Psoas muscle (tissue), 8 donors: ENCODE measurements around the gene PRSS50. TPM values are rescaled to one million over a fixed set of nuclear protein-coding genes. Genes with fewer than 3 reads are reported as not detected.

Experiments
- ATAC-seq, 4 donors: fragments of 200-7000 bp; cut with Tn5 transposase; one replicate each; pipeline ENCODE4 v1.9.1; 2020; ENCODE audit warnings: moderate library complexity in 3 of 4, mild to moderate bottlenecking in 2 of 4
- DNase-seq, 2 donors: peaks; one replicate each; pipeline ENCODE4 v3.0.0-alpha.2; 2020
- H3K27ac ChIP-seq: fragments of 200-600 bp; one replicate; pipeline ENCODE4 v1.8.0; 2022
- H3K27me3 ChIP-seq, 3 donors: fragments of 200-600 bp in 1 of 3; one replicate each; pipeline versions ENCODE4 v1.6.1 to v1.8.0; 2013 to 2022; ENCODE audit warnings: low read length in 2 of 3, mild to moderate bottlenecking in 2 of 3, moderate library complexity in 1 of 3; ENCODE audit not compliant: insufficient read depth in 3 of 3
- H3K36me3 ChIP-seq, 2 donors: fragments of 200-600 bp in 1 of 2; one replicate each; pipeline versions ENCODE4 v1.6.1 to v1.8.0; 2013 to 2022; ENCODE audit warnings: low read depth in 1 of 2, mild to moderate bottlenecking in 1 of 2, moderate library complexity in 1 of 2; ENCODE audit not compliant: insufficient read depth in 1 of 2
- H3K4me1 ChIP-seq: fragments of 200-600 bp; one replicate; pipeline ENCODE4 v1.8.0; 2022
- H3K4me3 ChIP-seq: fragments of 200-600 bp; one replicate; pipeline ENCODE4 v1.8.0; 2022; ENCODE audit warnings: mild to moderate bottlenecking
- H3K9me3 ChIP-seq: fragments of 200-600 bp; one replicate; pipeline ENCODE4 v1.8.0; 2022
- WGBS, 3 donors: extraction: QIAGEN DNeasy Blood & Tissue Kit; methylation state at CpG; one replicate each; pipeline versions ENCODE4 v1.1.6 to v1.1.7; 2013; 5-methylcytosine and 5-hydroxymethylcytosine counted together
- intact Hi-C, 2 donors: fragments of 100-400 bp; cut with DNase I; formaldehyde crosslinking; loops; one replicate each; pipeline versions ENCODE4 v1.11.0 to v1.14.2; 2022
- polyA plus RNA-seq, 3 donors: library from polyadenylated mRNA; stranded (reverse); fragments of 200-250 nt; gene quantifications; one replicate each; pipeline ENCODE4 v1.2.3, GENCODE V29; 2013
- total RNA-seq, 4 donors: library from RNA; stranded (reverse); fragmentation: NEBNext Ultra II Directional in 2 of 4; extraction: Animal tissue kit (Norgen Biotek cat#: 25700) in 2 of 4; gene quantifications; one replicate each; pipeline versions ENCODE4 v1.2.1 to v1.2.4, GENCODE V29; 2021 to 2023
- TF ChIP-seq, protein P1 (sequence below): fragments of 200-600 bp; IDR thresholded peaks from one replicate; pipeline ENCODE4 v1.8.0; 2022; ENCODE audit warnings: antibody characterized with exemption
- donor health status: healthy with polysubstance abuse.
- donor health status: DM: no; HTN: no; CAD: no; lungs with moderate emphysema.
- donor health status: Bipolar disorder and iron deficiency.
- donor health status: healthy.
- donor health status: DM: yes; HTN: yes; CAD: no.
- donor health status: DM: no; HTN: no; CAD: no.
- donor health status: DM: no; HTN: no; CAD: no.
- donor health status: DM: yes; HTN: yes; CAD: no.

The PRSS50 gene
- total and polyA plus RNA-seq, 7 donors, result 0.01 to 0.34 (median 0.14) TPM; not detected in 1

DNA sequence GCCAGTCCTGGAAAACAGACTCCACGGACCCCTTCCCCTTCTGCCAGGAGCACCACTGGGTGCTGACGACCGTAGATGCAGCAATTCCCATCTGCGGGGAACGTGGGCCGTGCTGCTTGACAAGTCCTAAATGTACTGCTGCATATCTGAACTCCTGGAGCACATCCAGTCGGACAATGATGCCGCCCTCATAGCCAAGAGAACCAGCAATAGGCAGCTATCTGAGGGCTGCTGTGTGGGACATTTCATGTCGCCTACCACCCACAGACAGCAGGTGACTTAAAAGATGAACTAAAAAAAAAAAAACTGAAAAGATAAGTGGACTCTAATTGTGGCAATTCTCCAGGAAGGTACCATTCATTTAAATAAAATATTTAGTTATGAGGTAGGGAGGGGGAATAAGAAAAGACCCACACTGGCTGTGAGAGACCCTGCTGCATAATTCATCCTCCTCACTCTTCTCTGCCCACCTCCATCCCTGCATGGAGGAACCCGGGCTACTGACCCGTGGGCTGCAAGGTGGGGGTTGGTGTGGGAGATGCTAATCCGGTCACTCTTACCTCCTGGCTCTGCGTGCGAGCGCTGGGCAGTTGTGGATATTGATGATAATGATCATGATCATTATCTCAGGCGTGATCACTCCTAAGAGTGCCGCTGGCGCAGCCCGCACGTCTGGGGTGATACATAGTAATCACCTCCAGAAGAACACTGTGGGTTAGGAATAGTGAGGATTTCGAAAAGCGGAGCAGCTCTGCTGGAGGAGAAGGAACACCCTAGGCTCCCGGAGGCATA lies 52.5 kb downstream of the PRSS50 start:
- H3K4me1 ChIP-seq, result peaks cover 23% of the 10 kb centered on the region
- no peaks in the 10 kb centered on the region for H3K9me3 ChIP-seq
- ATAC-seq (no peak), DNase-seq (no peak)
- H3K4me3 ChIP-seq, result no peak overlapping the region
- intact Hi-C loops, result no loop called here
- WGBS, 3 donors, result 67 to 82% (median 70%) methylated on average over 23 of the region's 23 CpGs
- no peaks in the 10 kb centered on the region for H3K27me3 ChIP-seq
- H3K36me3 ChIP-seq, result no peaks in the 10 kb centered on the region
- TF ChIP-seq, protein P1, sequence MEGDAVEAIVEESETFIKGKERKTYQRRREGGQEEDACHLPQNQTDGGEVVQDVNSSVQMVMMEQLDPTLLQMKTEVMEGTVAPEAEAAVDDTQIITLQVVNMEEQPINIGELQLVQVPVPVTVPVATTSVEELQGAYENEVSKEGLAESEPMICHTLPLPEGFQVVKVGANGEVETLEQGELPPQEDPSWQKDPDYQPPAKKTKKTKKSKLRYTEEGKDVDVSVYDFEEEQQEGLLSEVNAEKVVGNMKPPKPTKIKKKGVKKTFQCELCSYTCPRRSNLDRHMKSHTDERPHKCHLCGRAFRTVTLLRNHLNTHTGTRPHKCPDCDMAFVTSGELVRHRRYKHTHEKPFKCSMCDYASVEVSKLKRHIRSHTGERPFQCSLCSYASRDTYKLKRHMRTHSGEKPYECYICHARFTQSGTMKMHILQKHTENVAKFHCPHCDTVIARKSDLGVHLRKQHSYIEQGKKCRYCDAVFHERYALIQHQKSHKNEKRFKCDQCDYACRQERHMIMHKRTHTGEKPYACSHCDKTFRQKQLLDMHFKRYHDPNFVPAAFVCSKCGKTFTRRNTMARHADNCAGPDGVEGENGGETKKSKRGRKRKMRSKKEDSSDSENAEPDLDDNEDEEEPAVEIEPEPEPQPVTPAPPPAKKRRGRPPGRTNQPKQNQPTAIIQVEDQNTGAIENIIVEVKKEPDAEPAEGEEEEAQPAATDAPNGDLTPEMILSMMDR, result no peak
- H3K27ac ChIP-seq, result no peak overlapping the region

DNA sequence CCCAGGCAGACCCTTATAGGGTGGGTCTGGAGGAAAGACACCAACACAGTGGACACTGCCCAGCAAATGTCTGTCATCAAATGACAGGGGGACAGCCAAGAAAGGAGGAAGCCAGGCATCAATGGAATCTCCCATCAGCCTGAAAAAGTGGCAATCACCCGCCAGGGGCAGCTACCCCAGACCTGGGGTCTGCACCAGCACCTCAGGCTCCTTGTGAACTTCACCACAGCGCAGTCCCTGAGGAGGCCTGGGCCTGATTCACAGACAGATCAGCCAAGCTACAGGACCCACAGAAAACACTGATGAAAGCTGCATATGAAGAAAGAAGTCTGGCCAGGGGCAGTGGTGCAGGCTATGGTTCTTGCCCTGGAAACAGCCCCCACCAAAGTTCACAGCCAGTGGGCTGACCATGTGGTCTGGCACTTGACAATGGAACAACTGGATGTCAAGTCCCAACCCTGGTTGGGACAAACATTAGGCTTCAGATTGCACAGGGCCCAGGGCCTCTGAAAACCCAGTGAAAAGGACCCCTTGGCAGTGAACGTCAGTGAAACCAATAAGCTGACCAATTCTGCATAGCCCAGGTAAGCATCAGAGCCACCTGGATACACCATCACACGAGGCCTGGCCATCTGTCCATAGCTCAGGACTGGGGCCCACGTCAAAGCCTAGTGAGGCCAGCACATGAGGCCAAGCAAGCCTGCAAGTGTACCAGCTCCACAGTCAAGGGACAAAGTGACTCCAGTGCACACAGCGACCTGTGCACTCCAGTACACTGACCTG lies 53.3 kb downstream of the PRSS50 start:
- Histone ChIP-seq H3K4me3 (no peak overlapping the region), H3K27ac (no peak overlapping the region), H3K36me3 (no peaks in the 10 kb centered on the region), H3K4me1 (peaks cover 23% of the 10 kb centered on the region), H3K27me3 (no peaks in the 10 kb centered on the region), H3K9me3 (no peaks in the 10 kb centered on the region)
- 64 to 80% (median 79%) methylated on average over 6 of the region's 6 CpGs for WGBS, 3 donors
- TF ChIP-seq, protein P1, result no peak
- intact Hi-C loops, result no loop called here
- ATAC-seq, result no peak
- peak in 1 of 2 donors; percentile 45 for DNase-seq

DNA sequence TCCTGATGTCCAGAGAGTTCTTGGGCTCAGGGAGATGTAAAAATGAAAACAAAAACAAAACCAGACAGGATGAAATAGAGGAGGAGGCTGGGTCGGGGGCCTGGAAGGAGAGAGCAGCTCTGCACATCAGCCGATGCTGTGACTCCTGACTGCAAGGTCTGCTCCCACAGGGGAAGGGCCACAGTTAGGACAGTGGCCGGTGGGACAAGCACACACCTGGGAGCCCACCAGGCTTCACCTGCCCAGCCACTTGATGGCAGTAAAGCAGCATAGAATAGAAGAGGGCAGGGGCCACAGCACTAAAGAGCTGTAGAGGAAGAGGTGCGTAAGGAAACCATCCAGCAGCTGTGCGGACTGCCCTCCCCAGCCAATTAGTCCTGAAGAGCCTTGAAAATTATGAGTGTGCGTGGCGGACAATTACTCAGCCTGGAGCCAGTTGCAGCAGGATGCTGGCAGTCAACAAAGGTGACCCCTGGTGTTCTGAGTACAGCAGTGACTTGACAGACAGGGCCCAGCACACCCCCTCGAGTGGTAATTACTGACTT lies 54.0 kb downstream of the PRSS50 start:
- H3K9me3 ChIP-seq, result no peaks in the 10 kb centered on the region
- intact Hi-C loops, result no loop called here
- DNase-seq (peak in 1 of 2 donors; percentile 59), ATAC-seq (peak; percentile 52 to 65 (median 61))
- H3K27ac ChIP-seq, result no peak overlapping the region
- H3K4me1 ChIP-seq, result peaks cover 23% of the 10 kb centered on the region
- TF ChIP-seq, protein P1, result peak; percentile 35
- no peaks in the 10 kb centered on the region for H3K27me3 ChIP-seq
- no peak overlapping the region for H3K4me3 ChIP-seq
- 31 to 35% (median 34%) methylated on average over 8 of the region's 8 CpGs for WGBS, 3 donors
- no peaks in the 10 kb centered on the region for H3K36me3 ChIP-seq

DNA sequence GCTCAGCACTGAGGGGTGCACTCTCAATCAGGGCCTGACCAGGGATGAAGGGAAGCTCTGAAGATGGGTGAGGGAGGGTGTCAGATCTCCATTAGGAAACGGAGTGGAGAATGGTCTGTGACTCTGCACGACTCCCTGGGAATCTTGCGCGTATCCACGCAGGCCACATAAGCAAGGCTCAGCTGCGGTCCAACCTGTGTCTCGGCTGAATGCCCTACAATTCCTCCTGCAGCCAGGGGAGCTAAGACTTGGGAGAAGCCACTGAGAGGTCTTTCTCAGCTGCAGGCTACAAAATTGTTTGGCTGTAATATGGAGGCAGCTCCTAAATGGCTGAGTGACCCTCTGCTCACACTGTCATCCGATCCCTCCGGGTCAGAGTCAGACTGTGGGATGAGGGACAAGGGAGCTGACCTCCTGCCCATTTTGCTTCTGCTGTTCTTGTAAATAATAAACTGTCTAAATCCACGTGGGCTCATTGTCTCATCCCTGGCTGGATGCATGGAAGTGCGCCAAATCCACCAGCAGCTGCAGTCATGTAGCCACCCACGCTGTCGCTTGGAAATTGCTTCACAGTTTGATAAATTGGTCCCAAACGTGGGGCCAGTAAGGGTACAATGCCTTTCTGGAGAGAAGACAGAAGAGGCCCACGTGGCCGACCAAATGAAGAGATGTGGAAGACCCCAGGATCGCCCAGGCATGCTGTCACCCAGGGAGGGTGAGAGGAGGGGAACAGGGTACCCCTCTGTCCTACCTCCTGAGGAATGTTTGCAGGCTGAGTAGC lies 54.7 kb downstream of the PRSS50 start:
- Histone ChIP-seq H3K27me3 (no peaks in the 10 kb centered on the region), H3K27ac (no peak overlapping the region), H3K36me3 (no peaks in the 10 kb centered on the region), H3K9me3 (no peaks in the 10 kb centered on the region), H3K4me3 (no peak overlapping the region), H3K4me1 (peaks cover 23% of the 10 kb centered on the region)
- peak; percentile 34 to 59 (median 36) for ATAC-seq
- DNase-seq, result peak; percentile 67 to 85
- intact Hi-C loops, result no loop called here
- 27 to 35% (median 31%) methylated on average over 16 to 17 of the region's 17 CpGs for WGBS, 3 donors
- TF ChIP-seq, protein P1, result no peak

Other genes starting within 250 kb of the PRSS50 start
- not detected for gene RTP3, start 219.9 kb downstream of the PRSS50 start, total RNA-seq
- gene RTP3, start 219.9 kb downstream of the PRSS50 start, polyA plus RNA-seq, result under 1 TPM in 1 of 3 donors, not detected in 2; 0.01 TPM
- gene LRRC2, start 151.6 kb downstream of the PRSS50 start, total RNA-seq, result 100 to 1,000 TPM in 1 of 4 donors, 10 to 100 TPM in 3; 65.1 to 160 (median 95.6) TPM
- gene LRRC2, start 151.6 kb downstream of the PRSS50 start, polyA plus RNA-seq, result 10 to 100 TPM in 2 of 3 donors, 1 to 10 TPM in 1; 8.3 to 60.3 (median 57.9) TPM
- under 1 TPM in 1 of 4 donors, not detected in 3; 0.96 TPM for gene FAM240A, start 105.3 kb downstream of the PRSS50 start, total RNA-seq
- under 1 TPM; 0.01 to 0.14 (median 0.04) TPM for gene FAM240A, start 105.3 kb downstream of the PRSS50 start, polyA plus RNA-seq
- 10 to 100 TPM in 1 of 4 donors, 1 to 10 TPM in 3; 5.0 to 10.1 (median 8.0) TPM for gene ALS2CL, start 24.2 kb downstream of the PRSS50 start, total RNA-seq
- gene ALS2CL, start 24.2 kb downstream of the PRSS50 start, polyA plus RNA-seq, result 1 to 10 TPM; 5.2 to 6.6 (median 5.5) TPM
- gene TMIE, start 16.5 kb downstream of the PRSS50 start, total RNA-seq, result 1 to 10 TPM in 1 of 4 donors, under 1 TPM in 3; 0.27 to 2.2 (median 0.33) TPM
- 1 to 10 TPM in 1 of 3 donors, under 1 TPM in 2; 0.40 to 1.1 (median 0.65) TPM for gene TMIE, start 16.5 kb downstream of the PRSS50 start, polyA plus RNA-seq
- 1,000 to 10,000 TPM in 2 of 4 donors, 100 to 1,000 TPM in 2; 395 to 2,071 (median 1,091) TPM for gene MYL3, start 145.6 kb upstream of the PRSS50 start, total RNA-seq
- 1,000 to 10,000 TPM in 2 of 3 donors, 100 to 1,000 TPM in 1; 555 to 3,091 (median 2,834) TPM for gene MYL3, start 145.6 kb upstream of the PRSS50 start, polyA plus RNA-seq
- gene PTH1R, start 159.9 kb upstream of the PRSS50 start, total RNA-seq, result 1 to 10 TPM; 1.1 to 5.9 (median 4.1) TPM
- 1 to 10 TPM; 4.0 to 5.2 (median 4.2) TPM for gene PTH1R, start 159.9 kb upstream of the PRSS50 start, polyA plus RNA-seq